Testis (tissue), 2 donors: ENCODE measurements around the gene SOS2.

Experiments used
- CTCF ChIP-seq, 3 experiments: fragments of 450-650 bp in 2 of 3; fragments of 200-600 bp in 1 of 3; sonication (generic) in 1 of 3; IDR thresholded peaks; one replicate each; pipeline ENCODE4 v1.5.1; 2016 to 2019; ENCODE audit warnings: antibody characterized with exemption in 3 of 3, mild to moderate bottlenecking in 2 of 3, moderate library complexity in 1 of 3
- POLR2A ChIP-seq: fragments of 450-650 bp; IDR thresholded peaks from one replicate; pipeline ENCODE4 v1.6.1; 2017; ENCODE audit warnings: antibody characterized with exemption, mild to moderate bottlenecking, moderate library complexity

GRCh38 chr14:50121486-50121885 lies 109.9 kb downstream of the SOS2 start:
- TF ChIP-seq CTCF (IDR thresholded peaks at IDR 0.05) (no peak), POLR2A (no peak)
